ENCODE data around the gene CASS4.

GRCh38 chr20:56468316-56469076 is 56.4 kb downstream of the CASS4 start, which contains the start of gene RTF2:
- TF ChIP-seq POLR2A (IDR thresholded peaks at IDR 0.05) (peak; percentile 70), CTCF (IDR thresholded peaks at IDR 0.05) (no peak), POLR2AphosphoS5 (IDR thresholded peaks at IDR 0.05) (peak; percentile 80 to 89 (median 82))

Measured in transverse colon (tissue), 4 donors.